Activated CD8-positive, alpha-beta T cell treated with anti-CD3 and anti-CD28 coated beads for 36 hours (primary cell): ENCODE measurements around the gene CA9. TPM values are rescaled to one million over a fixed set of nuclear protein-coding genes. Genes with fewer than 3 reads are reported as not detected.

Experiments used
- ATAC-seq: fragments of 200-7000 bp; cut with Tn5 transposase; one replicate; pipeline ENCODE4 v1.10.0; 2021; ENCODE audit warnings: mild to moderate bottlenecking, moderate library complexity
- CTCF ChIA-PET: fragments of 350-600 bp; sonication (Branson Sonifier 250); formaldehyde crosslinking; loops from one replicate; lab custom pipeline; 2021; ENCODE audit warnings: antibody characterized with exemption; lab: Charles Lee
- POLR2A ChIA-PET: fragments of 350-600 bp; sonication (Branson Sonifier 250); formaldehyde crosslinking; loops from one replicate; lab custom pipeline; 2021; ENCODE audit warnings: antibody characterized with exemption; lab: Charles Lee
- DNase-seq: peaks from one replicate; pipeline ENCODE4 v3.0.0-alpha.2; 2020
- H3K27ac Mint-ChIP-seq: one replicate; pipeline ENCODE4 v1.8.0; 2021; ENCODE audit warnings: mild to moderate bottlenecking, mixed read lengths
- H3K27me3 Mint-ChIP-seq: one replicate; pipeline ENCODE4 v1.8.0; 2021; ENCODE audit warnings: mixed read lengths
- H3K36me3 Mint-ChIP-seq: one replicate; pipeline ENCODE4 v1.8.0; 2021; ENCODE audit warnings: low read depth, mixed read lengths
- H3K4me1 Mint-ChIP-seq: one replicate; pipeline ENCODE4 v1.8.0; 2021; ENCODE audit warnings: low read depth, mixed read lengths
- H3K4me3 Mint-ChIP-seq: one replicate; pipeline ENCODE4 v1.8.0; 2021; ENCODE audit warnings: mild to moderate bottlenecking, moderate library complexity, mixed read lengths
- H3K9me3 Mint-ChIP-seq: one replicate; pipeline ENCODE4 v1.8.0; 2021; ENCODE audit warnings: mixed read lengths
- intact Hi-C: fragments of 100-400 bp; cut with micrococcal nuclease; formaldehyde crosslinking; loops from one replicate; pipeline ENCODE4 v1.10.0; 2022
- total RNA-seq, 2 experiments: library from RNA; stranded (reverse); gene quantifications; one replicate each; pipeline ENCODE4 v1.2.3, GENCODE V29; 2021
- TF ChIP-seq, protein P1 (sequence below): fragments of 200-600 bp; IDR thresholded peaks from one replicate; pipeline ENCODE4 v1.8.0; 2022; ENCODE audit warnings: antibody characterized with exemption, mild to moderate bottlenecking

The CA9 gene
- total RNA-seq, 2 experiments from 2014 or later: 4.5 to 4.9 TPM

DNA sequence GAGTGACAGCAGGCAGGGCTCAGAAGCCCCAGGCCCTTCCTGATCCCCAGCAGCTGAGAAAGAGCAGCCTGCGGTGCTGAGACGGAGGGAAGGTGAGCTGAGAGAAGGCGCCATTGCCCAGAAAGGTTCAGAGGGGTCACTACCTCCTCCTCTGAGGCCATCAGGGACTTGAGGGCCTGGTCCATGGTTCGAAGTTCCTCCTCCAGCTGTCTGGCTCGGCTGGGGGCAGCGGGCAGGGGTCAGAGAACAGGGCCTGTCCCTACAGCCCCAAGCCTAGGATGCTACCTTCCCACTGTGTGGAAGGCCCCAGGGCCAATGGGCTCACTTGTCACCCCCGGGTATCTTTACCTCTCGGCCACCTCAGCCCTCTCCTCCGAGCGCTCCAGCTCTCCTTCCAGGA, 11.2 kb downstream of the CA9 start:
- CTCF ChIA-PET: interaction anchor here (10.8 kb wide), 1 partner anchor 12 kb away, joined by 106 read pairs; no protein-coding TSS in a partner anchor
- no peak for ATAC-seq
- Mint-ChIP-seq H3K4me1 (peaks cover 18% of the 10 kb centered on the region), H3K36me3 (no peaks in the 10 kb centered on the region), H3K9me3 (no peaks in the 10 kb centered on the region), H3K27ac (no peak overlapping the region), H3K4me3 (no peak overlapping the region), H3K27me3 (no peaks in the 10 kb centered on the region)
- intact Hi-C loops: no loop called here
- POLR2A ChIA-PET: interaction anchor here (1.6 to 2.3 kb wide), 3 partner anchors 9 to 15 kb away, joined by 5 to 8 read pairs (median 5); no protein-coding TSS in a partner anchor
- TF ChIP-seq, protein P1, sequence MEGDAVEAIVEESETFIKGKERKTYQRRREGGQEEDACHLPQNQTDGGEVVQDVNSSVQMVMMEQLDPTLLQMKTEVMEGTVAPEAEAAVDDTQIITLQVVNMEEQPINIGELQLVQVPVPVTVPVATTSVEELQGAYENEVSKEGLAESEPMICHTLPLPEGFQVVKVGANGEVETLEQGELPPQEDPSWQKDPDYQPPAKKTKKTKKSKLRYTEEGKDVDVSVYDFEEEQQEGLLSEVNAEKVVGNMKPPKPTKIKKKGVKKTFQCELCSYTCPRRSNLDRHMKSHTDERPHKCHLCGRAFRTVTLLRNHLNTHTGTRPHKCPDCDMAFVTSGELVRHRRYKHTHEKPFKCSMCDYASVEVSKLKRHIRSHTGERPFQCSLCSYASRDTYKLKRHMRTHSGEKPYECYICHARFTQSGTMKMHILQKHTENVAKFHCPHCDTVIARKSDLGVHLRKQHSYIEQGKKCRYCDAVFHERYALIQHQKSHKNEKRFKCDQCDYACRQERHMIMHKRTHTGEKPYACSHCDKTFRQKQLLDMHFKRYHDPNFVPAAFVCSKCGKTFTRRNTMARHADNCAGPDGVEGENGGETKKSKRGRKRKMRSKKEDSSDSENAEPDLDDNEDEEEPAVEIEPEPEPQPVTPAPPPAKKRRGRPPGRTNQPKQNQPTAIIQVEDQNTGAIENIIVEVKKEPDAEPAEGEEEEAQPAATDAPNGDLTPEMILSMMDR: no peak
- no peak for DNase-seq

DNA sequence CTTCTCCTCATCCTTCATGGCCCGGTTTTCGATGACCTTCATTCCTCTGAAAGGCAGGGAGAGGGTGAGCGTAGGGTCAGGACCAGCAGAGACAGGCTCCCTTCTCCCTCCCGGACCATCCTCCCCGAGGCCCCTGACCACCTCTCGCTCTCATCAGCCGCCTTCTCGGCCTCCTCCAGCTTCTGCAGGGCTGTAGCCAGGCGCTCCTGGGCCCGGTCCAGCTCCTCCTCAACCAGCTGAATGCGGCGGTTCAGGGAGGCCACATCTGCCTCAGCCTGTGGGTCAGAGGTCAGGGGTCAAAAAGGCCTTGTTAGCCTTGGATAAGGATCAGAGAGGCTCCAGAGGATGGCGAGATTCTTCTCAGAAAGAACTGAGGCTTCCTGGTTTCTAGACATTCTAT, 11.8 kb downstream of the CA9 start:
- ATAC-seq (no peak), DNase-seq (no peak)
- POLR2A ChIA-PET: no interaction called here
- CTCF ChIA-PET: interaction anchor here (10.8 kb wide), 1 partner anchor 11 kb away, joined by 106 read pairs; no protein-coding TSS in a partner anchor
- H3K9me3 Mint-ChIP-seq: no peaks in the 10 kb centered on the region
- TF ChIP-seq, protein P1: no peak
- no peaks in the 10 kb centered on the region for H3K36me3 Mint-ChIP-seq
- peaks cover 18% of the 10 kb centered on the region for H3K4me1 Mint-ChIP-seq
- H3K4me3 Mint-ChIP-seq: no peak overlapping the region
- no peak overlapping the region for H3K27ac Mint-ChIP-seq
- intact Hi-C loops: no loop called here
- no peaks in the 10 kb centered on the region for H3K27me3 Mint-ChIP-seq

DNA sequence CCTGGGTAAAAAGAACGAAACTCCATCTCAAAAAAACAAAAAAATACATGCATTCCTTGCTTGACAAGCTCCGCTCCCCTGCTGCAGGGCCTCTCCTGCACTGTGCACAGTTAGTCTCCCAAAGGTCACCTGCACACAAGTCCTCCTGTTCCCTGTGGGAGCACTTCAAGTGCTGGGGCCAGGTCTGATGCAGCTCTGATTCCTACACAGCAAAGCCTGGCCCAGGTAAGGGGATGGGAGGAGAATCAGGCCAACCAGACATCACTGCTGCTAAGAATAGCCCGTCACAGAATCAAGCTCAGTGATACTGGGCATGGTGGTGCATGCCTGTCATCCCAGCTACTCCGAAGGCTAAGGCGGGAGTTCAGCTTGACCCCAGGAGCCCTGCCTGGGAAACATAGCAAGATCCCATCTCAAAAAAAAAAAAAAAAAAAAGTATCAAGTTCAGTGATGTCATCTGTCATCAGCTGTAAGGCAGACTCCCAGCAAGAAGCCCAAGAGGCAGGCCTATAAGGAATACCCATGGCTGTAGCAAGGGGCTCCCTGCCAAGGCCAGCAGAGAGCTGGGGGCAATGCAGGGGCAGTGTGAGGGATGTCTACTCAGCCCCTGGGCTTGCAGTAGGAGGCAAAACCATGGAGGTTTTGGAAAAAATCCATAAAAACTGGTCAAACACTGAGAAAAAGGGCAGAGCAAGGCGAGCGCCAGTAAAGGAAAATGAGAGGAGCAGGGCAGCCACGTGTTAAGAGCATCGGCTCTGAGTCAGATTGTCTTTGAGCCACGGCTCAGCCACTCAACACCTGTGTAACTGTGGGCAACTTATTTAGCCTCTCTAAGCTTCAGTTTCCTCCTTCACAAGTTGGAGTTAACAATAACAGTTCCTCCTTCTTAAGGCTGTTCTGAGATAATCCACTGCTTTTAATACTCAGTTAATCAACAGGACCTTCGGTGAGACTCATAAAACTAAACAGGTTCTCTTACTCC, 12.8 kb downstream of the CA9 start:
- no peak for ATAC-seq
- H3K27ac Mint-ChIP-seq: no peak overlapping the region
- ChIA-PET POLR2A (interaction anchor here (0.9 to 2.0 kb wide), 3 partner anchors 22 to 28 kb away, joined by 3 to 8 read pairs (median 3); partner anchors contain the start of genes ARHGEF39, CCDC107 and RMRP), CTCF (interaction anchor here (10.8 to 12.7 kb wide), 2 partner anchors 10 to 20 kb away, joined by 106 to 313 read pairs; partner anchors contain the start of genes ARHGEF39, CA9, CCDC107 and RMRP)
- intact Hi-C loops: no loop called here
- no peaks in the 10 kb centered on the region for H3K36me3 Mint-ChIP-seq
- H3K4me3 Mint-ChIP-seq: no peak overlapping the region
- no peaks in the 10 kb centered on the region for H3K9me3 Mint-ChIP-seq
- no peak for DNase-seq
- TF ChIP-seq, protein P1: no peak
- peaks cover 18% of the 10 kb centered on the region for H3K4me1 Mint-ChIP-seq
- no peaks in the 10 kb centered on the region for H3K27me3 Mint-ChIP-seq

DNA sequence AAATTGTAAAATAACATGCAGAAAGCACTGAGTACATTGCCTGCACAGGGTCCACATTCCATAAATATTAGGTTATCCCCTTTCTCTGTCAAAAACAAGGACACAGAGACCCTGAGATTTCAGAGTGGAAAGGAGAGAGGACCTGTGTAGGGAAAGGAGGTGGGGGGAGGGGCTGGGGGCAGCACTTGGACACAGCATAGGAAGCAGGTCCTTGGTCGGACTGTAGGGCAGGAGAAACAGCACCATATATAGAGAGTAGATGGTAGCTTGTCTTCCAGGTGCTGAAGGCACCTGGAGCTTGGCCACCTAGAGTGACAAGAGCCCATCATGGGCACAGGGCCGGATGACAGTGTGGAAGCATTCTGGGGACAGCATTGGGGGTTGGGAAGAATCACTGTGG, 13.6 kb downstream of the CA9 start:
- no peak overlapping the region for H3K27ac Mint-ChIP-seq
- ChIA-PET POLR2A (interaction anchor here (1.3 to 2.4 kb wide), 3 partner anchors 23 to 29 kb away, joined by 3 to 12 read pairs (median 8); partner anchors contain the start of genes ARHGEF39, CCDC107 and RMRP), CTCF (interaction anchor here (0.7 to 12.7 kb wide), 4 partner anchors 10 to 69 kb away, joined by 3 to 313 read pairs (median 138); partner anchors contain the start of genes ARHGEF39, CA9, CCDC107 and CREB3)
- intact Hi-C loops: no loop called here
- DNase-seq: no peak
- no peak overlapping the region for H3K4me3 Mint-ChIP-seq
- no peak for ATAC-seq
- TF ChIP-seq, protein P1: no peak
- no peaks in the 10 kb centered on the region for H3K36me3 Mint-ChIP-seq
- H3K4me1 Mint-ChIP-seq: peaks cover 18% of the 10 kb centered on the region
- no peaks in the 10 kb centered on the region for H3K9me3 Mint-ChIP-seq
- no peaks in the 10 kb centered on the region for H3K27me3 Mint-ChIP-seq
